Stimulated activated memory B cell treated with anti-CD40 and anti-IgM and Interleukin-4, amounts not matched to agents 10 μg/mL and 1 μg/mL and 100 μg/mL, for 72 hours (primary cell): ENCODE measurements around the gene GRIP1.

ENCODE experiments used
- ATAC-seq: fragments of 150-1000 bp; cut with Tn5 transposase; 2 replicates; pipeline ENCODE4 v1.10.0; 2021
- H3K27ac Mint-ChIP-seq: one replicate; pipeline ENCODE4 v1.8.0; 2022; ENCODE audit warnings: mild to moderate bottlenecking, mixed read lengths
- H3K27me3 Mint-ChIP-seq: one replicate; pipeline ENCODE4 v1.8.0; 2022; ENCODE audit warnings: mixed read lengths
- H3K36me3 Mint-ChIP-seq: one replicate; pipeline ENCODE4 v1.8.0; 2022; ENCODE audit warnings: mixed read lengths
- H3K4me1 Mint-ChIP-seq: one replicate; pipeline ENCODE4 v1.8.0; 2022; ENCODE audit warnings: mixed read lengths
- H3K4me3 Mint-ChIP-seq: one replicate; pipeline ENCODE4 v1.8.0; 2022; ENCODE audit warnings: mild to moderate bottlenecking, moderate library complexity, mixed read lengths
- H3K9me3 Mint-ChIP-seq: one replicate; pipeline ENCODE4 v1.8.0; 2022; ENCODE audit warnings: mixed read lengths

Gene GRIP1

GRCh38 chr12:66707002-66707697 is 28.3 kb upstream of the GRIP1 start:
- ATAC-seq: no peak
- Mint-ChIP-seq H3K27ac (no peak overlapping the region), H3K4me3 (no peak overlapping the region), H3K9me3 (no peaks in the 10 kb centered on the region), H3K36me3 (no peaks in the 10 kb centered on the region), H3K4me1 (peaks cover 8% of the 10 kb centered on the region), H3K27me3 (peaks cover 27% of the 10 kb centered on the region)

GRCh38 chr12:66699738-66700482 is 21.0 kb upstream of the GRIP1 start:
- Mint-ChIP-seq H3K36me3 (no peaks in the 10 kb centered on the region), H3K4me1 (no peaks in the 10 kb centered on the region), H3K27ac (no peak overlapping the region), H3K9me3 (peaks cover 7% of the 10 kb centered on the region), H3K4me3 (no peak overlapping the region), H3K27me3 (peaks cover 52% of the 10 kb centered on the region)
- no peak for ATAC-seq

GRCh38 chr12:66698558-66698957 is 19.7 kb upstream of the GRIP1 start:
- no peaks in the 10 kb centered on the region for H3K4me1 Mint-ChIP-seq
- peaks cover 41% of the 10 kb centered on the region for H3K27me3 Mint-ChIP-seq
- ATAC-seq: no peak
- H3K36me3 Mint-ChIP-seq: no peaks in the 10 kb centered on the region
- peaks cover 7% of the 10 kb centered on the region for H3K9me3 Mint-ChIP-seq
- H3K4me3 Mint-ChIP-seq: no peak overlapping the region
- no peak overlapping the region for H3K27ac Mint-ChIP-seq

GRCh38 chr12:66697404-66697803 is 18.5 kb upstream of the GRIP1 start:
- Mint-ChIP-seq H3K27me3 (peaks cover 29% of the 10 kb centered on the region), H3K9me3 (peaks cover 7% of the 10 kb centered on the region), H3K27ac (no peak overlapping the region), H3K4me3 (no peak overlapping the region), H3K36me3 (no peaks in the 10 kb centered on the region), H3K4me1 (peaks cover 2% of the 10 kb centered on the region)
- ATAC-seq: no peak

DNA sequence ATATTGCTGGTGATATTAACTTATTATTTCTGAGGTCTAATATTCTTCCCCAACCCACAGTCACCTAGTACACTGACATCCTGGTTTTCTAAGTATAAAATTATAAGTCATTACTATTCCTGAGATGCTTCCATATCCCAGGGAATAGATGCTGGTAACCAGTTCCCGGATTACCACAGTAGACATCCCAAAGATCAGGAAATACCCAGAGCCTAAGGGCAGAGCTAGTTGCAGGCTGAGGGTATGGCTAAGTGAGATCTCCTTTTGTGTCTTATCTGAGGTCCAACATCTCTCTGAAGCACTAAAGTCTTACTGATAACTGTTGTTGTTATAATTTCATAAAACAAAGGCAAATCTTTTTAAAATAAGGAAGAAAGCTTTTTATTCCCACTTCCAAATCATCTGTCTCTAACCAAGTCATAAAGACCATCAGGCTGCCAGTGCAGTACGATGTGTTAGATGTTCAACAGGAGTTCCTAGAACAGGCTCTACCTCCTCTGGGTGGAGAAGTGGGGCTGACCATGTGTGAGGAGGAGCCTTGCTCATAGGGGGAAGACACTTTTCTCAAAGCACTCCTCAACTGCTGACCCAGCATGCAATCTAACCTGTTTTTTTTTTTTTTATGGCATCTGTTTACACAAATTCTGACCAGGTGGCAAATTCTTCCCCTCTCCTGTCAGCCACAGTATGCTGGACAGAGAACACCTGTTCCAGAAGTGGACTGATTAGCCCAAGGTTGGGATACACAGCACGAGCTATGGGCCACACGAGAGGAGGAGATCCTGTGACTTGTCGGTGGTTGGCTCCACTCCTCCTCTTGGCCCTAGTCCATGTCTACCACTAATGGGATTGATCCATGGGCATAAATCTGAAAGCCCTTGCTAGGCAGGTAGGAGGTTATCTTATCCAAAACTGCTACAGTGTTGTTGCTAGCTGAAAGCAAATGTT is 16.1 kb upstream of the GRIP1 start:
- Mint-ChIP-seq H3K4me3 (no peak overlapping the region), H3K27me3 (peaks cover 7% of the 10 kb centered on the region), H3K36me3 (no peaks in the 10 kb centered on the region), H3K27ac (no peak overlapping the region), H3K4me1 (peaks cover 9% of the 10 kb centered on the region), H3K9me3 (peaks cover 7% of the 10 kb centered on the region)
- no peak for ATAC-seq

- Mint-ChIP-seq H3K36me3 (no peaks in the 10 kb centered on the region), H3K27me3 (no peaks in the 10 kb centered on the region), H3K9me3 (no peaks in the 10 kb centered on the region), H3K27ac (no peak overlapping the region), H3K4me1 (peaks cover 9% of the 10 kb centered on the region), H3K4me3 (no peak overlapping the region)
- ATAC-seq: peak; percentile 84
Measured at GRCh38 chr12:66693901-66694513, 15.1 kb upstream of the GRIP1 start.

DNA sequence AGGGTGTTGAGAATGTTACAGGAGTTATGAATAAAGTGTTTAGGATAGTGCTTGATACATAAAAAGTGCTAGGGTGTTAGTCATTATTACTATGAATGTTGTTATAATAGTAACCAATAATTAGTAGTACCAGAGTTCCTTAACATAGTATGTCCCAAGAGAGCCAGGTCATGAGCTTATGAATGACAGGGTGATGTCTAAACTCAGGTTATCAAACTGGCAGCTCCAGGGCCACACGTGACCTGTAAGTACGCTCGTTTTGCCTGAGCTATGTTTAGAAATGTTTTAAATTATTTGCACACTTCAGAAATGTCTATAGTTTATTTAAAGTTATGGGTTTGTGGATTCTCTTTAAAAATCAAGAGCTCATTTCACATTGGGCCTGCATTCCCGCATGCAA is 14.1 kb upstream of the GRIP1 start:
- Mint-ChIP-seq H3K4me3 (no peak overlapping the region), H3K27ac (no peak overlapping the region), H3K36me3 (no peaks in the 10 kb centered on the region), H3K9me3 (no peaks in the 10 kb centered on the region), H3K4me1 (peaks cover 9% of the 10 kb centered on the region), H3K27me3 (no peaks in the 10 kb centered on the region)
- no peak for ATAC-seq

DNA sequence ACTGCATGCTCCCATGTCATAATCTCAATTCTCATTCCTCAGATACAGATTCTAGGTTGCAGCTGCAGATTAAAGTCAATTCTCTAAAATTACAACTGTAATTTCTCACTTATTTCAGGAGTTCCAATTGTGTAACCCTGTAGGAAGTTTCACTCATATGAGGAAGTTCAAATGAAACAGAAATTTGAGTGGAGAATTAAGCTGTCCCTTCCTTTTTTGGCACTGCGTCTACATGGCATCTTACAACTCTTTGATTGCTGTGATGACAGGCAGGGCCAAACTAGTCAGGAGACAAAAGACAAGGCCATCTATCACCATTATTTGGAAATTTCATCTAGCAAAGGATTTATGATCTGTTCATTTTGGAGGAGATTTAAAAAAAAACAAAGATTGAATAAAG is 13.3 kb upstream of the GRIP1 start:
- Mint-ChIP-seq H3K27me3 (no peaks in the 10 kb centered on the region), H3K4me1 (peaks cover 9% of the 10 kb centered on the region), H3K27ac (no peak overlapping the region), H3K4me3 (no peak overlapping the region), H3K9me3 (no peaks in the 10 kb centered on the region), H3K36me3 (no peaks in the 10 kb centered on the region)
- no peak for ATAC-seq

- H3K4me3 Mint-ChIP-seq: no peak overlapping the region
- H3K4me1 Mint-ChIP-seq: peaks cover 13% of the 10 kb centered on the region
- H3K36me3 Mint-ChIP-seq: no peaks in the 10 kb centered on the region
- H3K27ac Mint-ChIP-seq: no peak overlapping the region
- no peaks in the 10 kb centered on the region for H3K27me3 Mint-ChIP-seq
- H3K9me3 Mint-ChIP-seq: no peaks in the 10 kb centered on the region
- peak; percentile 71 for ATAC-seq
Measured at GRCh38 chr12:66688846-66689439, 10.1 kb upstream of the GRIP1 start.

DNA sequence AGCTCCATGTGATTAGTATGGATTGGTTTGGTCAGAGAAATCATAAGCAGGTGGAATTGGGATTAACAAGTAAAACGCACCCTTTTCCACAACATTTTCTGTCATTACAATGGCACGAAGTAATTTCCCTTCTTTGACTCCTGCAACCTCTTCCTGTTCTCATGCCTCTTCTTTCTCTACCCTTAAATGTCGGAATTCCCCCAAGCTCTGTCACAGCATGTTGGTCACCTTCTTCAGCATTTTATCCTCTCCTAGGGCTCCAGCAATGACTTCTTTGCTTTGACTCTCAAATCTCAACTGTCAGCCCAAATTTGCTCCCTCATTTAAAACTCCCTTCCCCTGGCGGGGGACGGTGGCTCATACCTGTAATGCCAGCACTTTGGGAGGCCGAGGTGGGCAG is 5.3 kb upstream of the GRIP1 start:
- no peak for ATAC-seq
- Mint-ChIP-seq H3K9me3 (no peaks in the 10 kb centered on the region), H3K27ac (no peak overlapping the region), H3K4me1 (peaks cover 11% of the 10 kb centered on the region), H3K36me3 (no peaks in the 10 kb centered on the region), H3K4me3 (no peak overlapping the region), H3K27me3 (peaks cover 9% of the 10 kb centered on the region)

DNA sequence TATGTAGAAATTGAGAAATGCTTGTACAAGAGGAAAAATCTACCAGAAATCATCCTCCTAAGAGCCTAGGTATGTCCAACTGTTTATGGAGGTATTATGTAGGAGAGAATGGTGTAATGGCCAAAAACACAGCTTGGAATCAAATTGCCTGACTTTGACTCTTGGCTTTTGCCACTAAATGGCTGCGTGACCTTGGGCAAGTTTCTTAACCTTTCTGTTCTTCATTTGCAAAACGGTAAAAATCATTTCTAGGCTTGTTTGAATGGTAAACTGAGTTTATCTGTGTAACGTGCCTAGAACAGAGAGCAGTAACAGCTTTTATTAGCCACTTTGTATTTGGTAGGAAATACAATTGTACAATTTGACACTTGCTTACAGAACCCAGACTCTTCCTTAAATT is 4.9 kb upstream of the GRIP1 start:
- Mint-ChIP-seq H3K36me3 (no peaks in the 10 kb centered on the region), H3K27me3 (peaks cover 9% of the 10 kb centered on the region), H3K4me3 (no peak overlapping the region), H3K9me3 (no peaks in the 10 kb centered on the region), H3K27ac (no peak overlapping the region), H3K4me1 (peaks cover 11% of the 10 kb centered on the region)
- no peak for ATAC-seq

DNA sequence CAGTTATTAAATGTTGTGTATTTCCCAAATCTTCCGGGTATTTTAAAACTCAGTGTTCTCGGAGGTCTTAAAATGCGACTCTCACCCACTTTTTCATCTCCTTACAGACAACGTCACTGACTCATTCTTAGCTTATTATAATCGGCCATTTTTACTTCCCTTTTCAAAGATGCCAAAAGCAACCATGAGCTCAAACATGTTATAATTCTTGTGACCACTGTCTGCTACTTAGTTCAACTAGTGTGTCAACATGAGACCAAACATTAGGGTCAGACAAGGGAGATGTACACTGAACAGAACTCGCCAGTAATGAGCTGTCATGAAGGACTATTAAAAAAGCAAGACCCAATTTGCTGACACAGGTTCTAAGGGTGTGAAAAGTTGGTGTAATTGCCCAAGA is 4.2 kb upstream of the GRIP1 start:
- Mint-ChIP-seq H3K4me3 (no peak overlapping the region), H3K27ac (no peak overlapping the region), H3K9me3 (no peaks in the 10 kb centered on the region), H3K4me1 (peaks cover 11% of the 10 kb centered on the region), H3K27me3 (peaks cover 9% of the 10 kb centered on the region), H3K36me3 (no peaks in the 10 kb centered on the region)
- peak; percentile 34 for ATAC-seq

DNA sequence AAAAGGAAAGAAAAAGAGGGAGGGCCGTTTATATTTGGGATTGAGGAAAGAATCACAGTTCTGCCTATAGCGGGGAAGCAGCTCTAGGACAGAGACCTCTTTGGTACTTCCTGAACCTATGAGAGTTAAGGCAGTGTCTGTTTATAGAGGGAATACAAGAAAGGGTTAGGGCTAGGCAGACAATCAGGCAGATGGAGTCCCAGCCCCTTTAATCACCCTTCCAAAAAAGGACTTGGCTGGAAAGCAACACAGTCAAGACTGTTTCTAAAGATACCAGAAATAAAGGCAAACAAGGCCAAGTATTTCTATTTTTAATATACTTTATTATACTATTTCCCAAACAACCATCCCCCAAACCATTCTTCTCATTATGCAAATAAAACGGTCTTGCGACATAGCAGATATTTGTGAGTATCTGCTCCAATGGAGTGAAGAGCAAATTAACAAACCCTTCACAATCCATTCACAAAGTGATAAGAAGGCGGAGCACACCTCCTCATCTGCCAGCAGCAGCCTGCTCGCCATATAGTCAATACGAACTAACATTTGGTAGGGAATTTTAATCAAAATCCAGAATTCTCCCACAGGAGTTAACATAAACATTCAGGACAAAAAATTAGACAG is 697 bp upstream of the GRIP1 start:
- Mint-ChIP-seq H3K27ac (no peak overlapping the region), H3K9me3 (no peaks in the 10 kb centered on the region), H3K4me1 (peaks cover 16% of the 10 kb centered on the region), H3K36me3 (no peaks in the 10 kb centered on the region), H3K4me3 (no peak overlapping the region), H3K27me3 (peaks cover 9% of the 10 kb centered on the region)
- no peak for ATAC-seq

DNA sequence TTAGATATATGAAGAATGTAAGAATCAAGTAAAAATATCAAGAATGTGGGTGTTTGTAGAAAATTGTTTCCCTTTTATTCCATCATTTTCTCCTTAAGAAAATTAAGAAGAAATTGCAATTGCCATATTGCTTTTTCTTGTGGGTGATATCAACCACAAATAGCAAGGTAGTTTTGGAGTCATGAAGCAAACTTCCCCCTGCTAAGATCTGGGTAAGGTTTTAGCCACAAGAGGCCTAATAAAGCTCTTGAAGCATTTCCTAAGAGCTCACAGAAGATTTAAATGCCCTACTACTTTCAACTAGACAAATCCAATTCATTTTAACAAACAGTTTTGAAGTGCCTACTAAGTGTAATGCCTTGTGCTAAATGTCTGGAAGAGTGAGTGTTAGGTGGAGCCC is 2.6 kb downstream of the GRIP1 start:
- H3K27me3 Mint-ChIP-seq: no peaks in the 10 kb centered on the region
- no peak overlapping the region for H3K27ac Mint-ChIP-seq
- no peak for ATAC-seq
- peaks cover 14% of the 10 kb centered on the region for H3K4me1 Mint-ChIP-seq
- H3K4me3 Mint-ChIP-seq: no peak overlapping the region
- H3K36me3 Mint-ChIP-seq: no peaks in the 10 kb centered on the region
- no peaks in the 10 kb centered on the region for H3K9me3 Mint-ChIP-seq
